Ramos (cell line): ENCODE data around the gene NHEJ1.

Experiments used
- in situ Hi-C: fragments of 300-500 bp; cut with MboI; formaldehyde crosslinking; loops from one replicate; pipeline ENCODE4 v1.14.3; 2022; ENCODE audit warnings: low sequenced_read_pairs; ENCODE audit not compliant: unreplicated experiment

The NHEJ1 gene

GRCh38 chr2:219127037-219127635 lies 33.5 kb downstream of the NHEJ1 start:
- in situ Hi-C loops: no loop called here

- in situ Hi-C loops: no loop called here
Observed at GRCh38 chr2:219126555-219126954, 34.1 kb downstream of the NHEJ1 start.

- in situ Hi-C loops: no loop called here
Observed at GRCh38 chr2:219125886-219126270, 34.7 kb downstream of the NHEJ1 start.

GRCh38 chr2:219125225-219125885 lies 35.3 kb downstream of the NHEJ1 start:
- in situ Hi-C loops: no loop called here

GRCh38 chr2:219124381-219125110 lies 36.1 kb downstream of the NHEJ1 start:
- in situ Hi-C loops: no loop called here

- in situ Hi-C loops: no loop called here
Observed at GRCh38 chr2:219123356-219124135, 37.1 kb downstream of the NHEJ1 start.

GRCh38 chr2:219122202-219122980 lies 38.2 kb downstream of the NHEJ1 start:
- in situ Hi-C loops: no loop called here

- in situ Hi-C loops: no loop called here
Observed at GRCh38 chr2:219120082-219120481, 40.5 kb downstream of the NHEJ1 start.

GRCh38 chr2:219119422-219120043 lies 41.1 kb downstream of the NHEJ1 start:
- in situ Hi-C loops: no loop called here

- in situ Hi-C loops: no loop called here
Observed at GRCh38 chr2:219118504-219118903, 42.1 kb downstream of the NHEJ1 start.

GRCh38 chr2:219116776-219117646 lies 43.6 kb downstream of the NHEJ1 start:
- in situ Hi-C loops: no loop called here

- in situ Hi-C loops: no loop called here
Observed at GRCh38 chr2:219112651-219113338, 47.8 kb downstream of the NHEJ1 start.

- in situ Hi-C loops: no loop called here
Observed at GRCh38 chr2:219112062-219112406, 48.6 kb downstream of the NHEJ1 start.

GRCh38 chr2:219111375-219112061 lies 49.1 kb downstream of the NHEJ1 start:
- in situ Hi-C loops: no loop called here

- in situ Hi-C loops: no loop called here
Observed at GRCh38 chr2:219109471-219109870, 51.1 kb downstream of the NHEJ1 start.

- in situ Hi-C loops: no loop called here
Observed at GRCh38 chr2:219107758-219108157, 52.9 kb downstream of the NHEJ1 start.

- in situ Hi-C loops: no loop called here
Observed at GRCh38 chr2:219106251-219106650, 54.4 kb downstream of the NHEJ1 start.
